PC-3 (cell line): ENCODE results near the gene PTAFR. TPM values are rescaled to one million over a fixed set of nuclear protein-coding genes. Genes with fewer than 3 reads are reported as not detected.
"Not testable (repeated sequence)": the region's sequence is repeated elsewhere in the genome, so short reads cannot be mapped to it uniquely, and the experiment has no call there.

Experiments used
- ATAC-seq: fragments of 200-7000 bp; cut with Tn5 transposase; 2 replicates; pipeline ENCODE4 v1.9.1; 2020; ENCODE audit warnings: mild to moderate bottlenecking, moderate library complexity
- BruUV-seq: library from RNA; stranded (reverse); fragments of 400-500 nt; replicated peaks from 2 replicates; lab custom pipeline; 2021; lab: Mats Ljungman, UMichigan
- CTCF ChIA-PET: fragments of 300-600 bp; sonication (Branson Sonifier 250); formaldehyde crosslinking; loops from one replicate; lab custom pipeline; 2022; ENCODE audit warnings: antibody characterized with exemption; lab: Charles Lee
- POLR2A ChIA-PET: fragments of 300-600 bp; sonication (Branson Sonifier 250); formaldehyde crosslinking; loops from one replicate; lab custom pipeline; 2022; ENCODE audit warnings: antibody characterized with exemption; ENCODE audit not compliant: unreplicated experiment; lab: Charles Lee
- DNase-seq: peaks from one replicate; pipeline ENCODE4 v3.0.0-alpha.2; 2015
- H2AFZ ChIP-seq: fragments of 300-600 bp; sonication (generic); 2 replicates; pipeline ENCODE4 v1.6.0; 2016; ENCODE audit warnings: antibody characterized with exemption, low read length
- H3F3A ChIP-seq: fragments of 300-600 bp; sonication (generic); one replicate; pipeline ENCODE4 v1.6.0; 2017; ENCODE audit warnings: antibody characterized with exemption, low read length, control low read depth, mild to moderate bottlenecking; ENCODE audit not compliant: unreplicated experiment
- H3K27ac ChIP-seq: fragments of 300-600 bp; sonication (generic); 2 replicates; pipeline ENCODE4 v1.5.1; 2016; ENCODE audit warnings: mild to moderate bottlenecking, low read length
- H3K27me3 ChIP-seq: fragments of 300-600 bp; sonication (generic); 2 replicates; pipeline ENCODE4 v1.6.1; 2016; ENCODE audit warnings: low read length, mixed read lengths
- H3K36me3 ChIP-seq: fragments of 300-600 bp; sonication (generic); 2 replicates; pipeline ENCODE4 v1.6.1; 2016; ENCODE audit warnings: low read depth, mixed run types, low read length, mixed read lengths
- H3K4me1 ChIP-seq: fragments of 300-600 bp; sonication (generic); 2 replicates; pipeline ENCODE4 v1.5.1; 2016; ENCODE audit warnings: low read length; ENCODE audit not compliant: insufficient read depth
- H3K4me2 ChIP-seq: fragments of 300-600 bp; sonication (generic); 2 replicates; pipeline ENCODE4 v1.6.0; 2016; ENCODE audit warnings: low read length
- H3K4me3 ChIP-seq: fragments of 300-600 bp; sonication (generic); 2 replicates; pipeline ENCODE4 v1.5.1; 2016; ENCODE audit warnings: mild to moderate bottlenecking, low read length, mixed read lengths
- H3K79me2 ChIP-seq: fragments of 300-600 bp; sonication (generic); 2 replicates; pipeline ENCODE4 v1.6.1; 2017; ENCODE audit warnings: low read length, mixed read lengths
- H3K9ac ChIP-seq: fragments of 300-600 bp; sonication (generic); 2 replicates; pipeline ENCODE4 v1.6.0; 2016; ENCODE audit warnings: mild to moderate bottlenecking, low read length
- H3K9me2 ChIP-seq: fragments of 300-600 bp; sonication (generic); replicated peaks from 2 replicates; pipeline ENCODE4 v1.6.1; 2016; ENCODE audit warnings: mixed run types, low read length, mixed read lengths
- H3K9me3 ChIP-seq: fragments of 300-600 bp; sonication (generic); 2 replicates; pipeline ENCODE4 v1.6.1; 2016; ENCODE audit warnings: low read length, mixed read lengths
- H4K20me1 ChIP-seq: fragments of 300-600 bp; sonication (generic); 2 replicates; pipeline ENCODE4 v1.6.1; 2016; ENCODE audit warnings: low read length, mixed read lengths
- CTCF ChIP-seq: fragments of 300-600 bp; sonication (generic); conservative IDR thresholded peaks from 2 replicates; pipeline ENCODE4 v1.5.1; 2017; ENCODE audit warnings: antibody characterized with exemption, low read depth, mild to moderate bottlenecking, low read length
- EZH2 ChIP-seq: fragments of 300-600 bp; sonication (generic); IDR thresholded peaks from one replicate; pipeline ENCODE4 v1.6.1; 2017; ENCODE audit warnings: antibody characterized with exemption, mild to moderate bottlenecking, low read length; ENCODE audit not compliant: unreplicated experiment
- EZH2phosphoT487 ChIP-seq: fragments of 300-600 bp; sonication (generic); IDR thresholded peaks from 2 replicates; pipeline ENCODE4 v1.6.1; 2018; ENCODE audit warnings: mild to moderate bottlenecking, antibody characterized with exemption, low read length, borderline replicate concordance
- intact Hi-C: fragments of 100-400 bp; cut with micrococcal nuclease; formaldehyde crosslinking; loops from 2 replicates; pipeline ENCODE4 v1.9.0; 2023
- total RNA-seq: library from RNA; depleted of rRNA; stranded (reverse); fragments of >200 nt; gene quantifications from 2 replicates; pipeline ENCODE4 v1.2.3, GENCODE V29; 2014

The PTAFR gene
- total RNA-seq, 1 experiment from 2014 or later, result 3.9 TPM

DNA sequence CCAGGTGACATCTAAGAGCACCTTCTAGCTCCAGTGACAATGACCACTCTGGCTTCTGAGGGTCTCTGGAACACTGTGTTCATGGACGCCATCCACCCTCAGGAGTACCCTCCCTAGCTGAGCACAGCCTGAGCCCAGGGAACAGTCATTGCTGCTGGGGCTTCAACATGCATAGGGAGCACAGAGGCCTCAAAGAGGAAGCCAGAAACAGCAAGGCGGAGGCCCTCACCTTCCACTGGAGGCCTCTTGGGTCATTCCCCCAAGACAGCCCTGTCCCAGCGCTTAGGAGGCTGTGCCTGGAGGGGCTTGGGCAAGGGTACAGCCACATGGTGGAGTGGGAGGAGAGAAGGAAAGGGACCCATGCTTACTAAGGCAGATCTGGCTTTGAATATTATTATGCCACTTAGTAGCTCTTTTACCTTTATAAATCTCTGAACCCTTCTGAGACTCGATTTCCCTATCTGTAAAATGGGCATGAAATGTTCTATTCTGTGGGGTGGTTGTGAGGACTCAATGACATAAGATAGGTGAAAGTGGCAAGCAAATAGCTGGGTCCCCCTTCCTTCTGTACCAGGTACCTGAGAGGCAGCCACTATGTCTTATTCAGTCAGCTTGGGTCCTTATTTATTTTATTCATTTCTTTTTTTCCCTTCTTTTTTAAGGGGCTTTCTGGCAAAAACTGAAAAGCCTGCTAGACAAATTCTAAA lies 32.8 kb downstream of the PTAFR start:
- POLR2A ChIA-PET, result no interaction called here
- TF ChIP-seq CTCF (no peak), EZH2phosphoT487 (no peak), EZH2 (no peak)
- DNase-seq, result no peak
- no peaks in the 10 kb centered on the region for H3K79me2 ChIP-seq
- peaks cover 19% of the 10 kb centered on the region for H3K4me1 ChIP-seq
- H3F3A ChIP-seq, result peaks cover 4% of the 10 kb centered on the region
- intact Hi-C loops, result no loop called here
- no peaks in the 10 kb centered on the region for H3K9me2 ChIP-seq
- H4K20me1 ChIP-seq, result no peaks in the 10 kb centered on the region
- no peaks in the 10 kb centered on the region for H3K27me3 ChIP-seq
- no peak overlapping the region for H3K4me3 ChIP-seq
- H3K9me3 ChIP-seq, result no peaks in the 10 kb centered on the region
- H3K4me2 ChIP-seq, result no peak overlapping the region
- no peaks in the 10 kb centered on the region for H3K36me3 ChIP-seq
- BruUV-seq, result no TSS peak
- H3K9ac ChIP-seq, result no peak overlapping the region
- CTCF ChIA-PET, result no interaction called here
- H2AFZ ChIP-seq, result no peak overlapping the region
- H3K27ac ChIP-seq, result no peak overlapping the region
- no peak for ATAC-seq

GRCh38 chr1:28141685-28142084 lies 34.8 kb downstream of the PTAFR start:
- no peak overlapping the region for H3K4me2 ChIP-seq
- no peaks in the 10 kb centered on the region for H3K36me3 ChIP-seq
- BruUV-seq, result no TSS peak
- DNase-seq, result no peak
- H3K27me3 ChIP-seq, result no peaks in the 10 kb centered on the region
- no peak overlapping the region for H2AFZ ChIP-seq
- H3K4me1 ChIP-seq, result peaks cover 29% of the 10 kb centered on the region
- no peaks in the 10 kb centered on the region for H3K9me2 ChIP-seq
- TF ChIP-seq EZH2phosphoT487 (no peak), CTCF (no peak), EZH2 (no peak)
- H3K4me3 ChIP-seq, result no peak overlapping the region
- no peak overlapping the region for H3K27ac ChIP-seq
- no peaks in the 10 kb centered on the region for H4K20me1 ChIP-seq
- H3K9ac ChIP-seq, result no peak overlapping the region
- H3K9me3 ChIP-seq, result no peaks in the 10 kb centered on the region
- intact Hi-C loops, result no loop called here
- no peaks in the 10 kb centered on the region for H3K79me2 ChIP-seq
- peaks cover 4% of the 10 kb centered on the region for H3F3A ChIP-seq
- POLR2A ChIA-PET, result no interaction called here
- ATAC-seq, result no peak
- CTCF ChIA-PET, result no interaction called here

- H3K9ac ChIP-seq, H3K36me3 ChIP-seq, H3K9me3 ChIP-seq, intact Hi-C loops, H3K79me2 ChIP-seq, DNase-seq, H3F3A ChIP-seq, H2AFZ ChIP-seq, H3K4me3 ChIP-seq, BruUV-seq, H3K9me2 ChIP-seq, H3K4me2 ChIP-seq, POLR2A ChIA-PET, ATAC-seq, CTCF ChIA-PET, H4K20me1 ChIP-seq, H3K27me3 ChIP-seq, H3K27ac ChIP-seq: not testable (repeated sequence)
- peaks cover 42% of the 10 kb centered on the region for H3K4me1 ChIP-seq
Observed at GRCh38 chr1:28139866-28140265, 36.6 kb downstream of the PTAFR start.
